HG02678 (cell line): ENCODE data around the gene TESK1.
"Not testable (repeated sequence)": the region's sequence is repeated elsewhere in the genome, so short reads cannot be mapped to it uniquely, and the experiment has no call there.

Experiments used
- ATAC-seq: cut with Tn5 transposase; IDR thresholded peaks from one replicate; pipeline ENCODE4 v1.9.1; 2021; ENCODE audit warnings: mild to moderate bottlenecking, moderate library complexity; ENCODE audit not compliant: unreplicated experiment

TESK1 gene

DNA sequence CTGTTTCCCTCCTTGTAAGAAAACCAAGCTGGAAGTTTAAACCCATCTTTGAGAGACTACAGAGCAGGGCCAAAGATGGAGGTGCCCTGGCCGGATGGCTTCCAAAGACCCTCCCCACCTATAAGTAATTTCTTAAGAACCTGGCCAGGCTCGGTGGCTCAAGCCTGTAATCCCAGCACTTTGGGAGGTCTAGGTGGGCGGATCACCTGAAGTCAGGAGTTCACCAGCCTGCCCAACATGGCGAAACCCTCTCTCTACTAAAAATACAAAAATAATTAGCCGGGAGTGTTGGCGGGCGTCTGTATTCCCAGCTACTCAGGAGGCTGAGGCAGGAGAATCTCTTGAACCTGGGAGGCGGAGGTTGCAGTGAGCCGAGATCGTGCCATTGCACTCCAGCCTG is 40.7 kb downstream of the TESK1 start:
- not testable (repeated sequence) for ATAC-seq

DNA sequence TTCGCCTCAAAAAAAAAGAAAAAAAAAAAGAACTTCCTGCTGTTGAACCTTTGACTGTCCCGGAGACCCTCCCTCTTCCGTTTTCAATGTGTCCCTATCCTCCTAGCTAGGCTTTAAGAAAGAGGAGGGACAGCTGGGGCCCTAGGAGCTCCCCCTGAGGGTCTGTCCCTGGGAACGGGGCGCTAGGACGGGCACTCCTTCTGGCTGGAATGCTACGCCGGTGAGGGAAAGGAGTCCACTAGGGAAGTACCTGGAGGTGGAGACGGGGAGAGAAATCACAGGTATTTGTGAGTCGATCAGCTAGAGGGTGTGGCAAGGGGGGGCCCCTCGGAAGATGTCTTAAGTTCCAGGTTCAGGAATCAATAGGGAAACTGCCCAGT is 41.1 kb downstream of the TESK1 start:
- ATAC-seq: no peak

GRCh38 chr9:35646533-35647265 is 41.6 kb downstream of the TESK1 start:
- peak; percentile 86 for ATAC-seq

DNA sequence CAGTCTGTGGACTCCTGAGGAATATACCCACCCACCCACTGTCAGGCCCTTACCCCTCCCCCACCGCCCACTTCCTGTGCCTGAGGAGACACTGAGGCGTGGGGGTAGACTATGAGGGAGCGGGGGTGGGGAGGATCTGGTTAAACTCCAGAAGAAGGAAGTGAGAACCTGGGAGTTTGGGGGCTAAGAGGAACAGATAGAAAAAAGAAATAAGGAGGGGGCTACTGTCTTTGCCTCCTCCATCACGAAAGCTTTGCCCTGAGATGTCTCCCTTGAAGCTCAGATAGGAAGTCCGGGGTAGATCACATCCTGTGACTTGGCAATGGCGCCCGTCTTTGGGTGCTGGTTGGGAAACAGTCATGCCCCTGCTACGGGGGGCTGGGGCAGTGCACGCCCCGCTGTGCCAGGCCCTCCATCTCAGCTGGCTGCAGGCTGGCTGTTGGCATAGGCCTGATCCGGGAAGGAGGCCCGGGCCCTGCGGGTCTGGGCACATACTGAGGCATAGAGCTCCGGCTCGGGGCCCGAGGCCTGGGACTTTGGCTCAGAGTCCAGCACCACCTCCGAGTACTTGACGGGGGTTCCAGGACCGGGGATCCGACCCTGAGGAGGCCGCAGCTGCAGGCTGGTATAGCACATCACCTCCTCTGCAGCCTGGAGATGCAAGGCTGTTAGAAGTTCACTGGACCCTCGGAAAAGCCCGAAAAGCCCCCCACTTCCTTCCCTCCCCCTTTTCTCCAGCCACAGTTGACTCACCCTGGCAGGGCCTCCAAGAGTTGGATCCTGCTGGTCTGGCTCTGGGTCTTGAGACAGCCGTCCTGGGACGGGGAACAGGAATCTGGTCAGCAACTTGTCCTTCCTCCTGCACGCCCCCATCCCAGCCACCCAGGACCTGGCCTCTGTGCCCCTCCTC is 44.6 kb downstream of the TESK1 start:
- ATAC-seq: no peak

DNA sequence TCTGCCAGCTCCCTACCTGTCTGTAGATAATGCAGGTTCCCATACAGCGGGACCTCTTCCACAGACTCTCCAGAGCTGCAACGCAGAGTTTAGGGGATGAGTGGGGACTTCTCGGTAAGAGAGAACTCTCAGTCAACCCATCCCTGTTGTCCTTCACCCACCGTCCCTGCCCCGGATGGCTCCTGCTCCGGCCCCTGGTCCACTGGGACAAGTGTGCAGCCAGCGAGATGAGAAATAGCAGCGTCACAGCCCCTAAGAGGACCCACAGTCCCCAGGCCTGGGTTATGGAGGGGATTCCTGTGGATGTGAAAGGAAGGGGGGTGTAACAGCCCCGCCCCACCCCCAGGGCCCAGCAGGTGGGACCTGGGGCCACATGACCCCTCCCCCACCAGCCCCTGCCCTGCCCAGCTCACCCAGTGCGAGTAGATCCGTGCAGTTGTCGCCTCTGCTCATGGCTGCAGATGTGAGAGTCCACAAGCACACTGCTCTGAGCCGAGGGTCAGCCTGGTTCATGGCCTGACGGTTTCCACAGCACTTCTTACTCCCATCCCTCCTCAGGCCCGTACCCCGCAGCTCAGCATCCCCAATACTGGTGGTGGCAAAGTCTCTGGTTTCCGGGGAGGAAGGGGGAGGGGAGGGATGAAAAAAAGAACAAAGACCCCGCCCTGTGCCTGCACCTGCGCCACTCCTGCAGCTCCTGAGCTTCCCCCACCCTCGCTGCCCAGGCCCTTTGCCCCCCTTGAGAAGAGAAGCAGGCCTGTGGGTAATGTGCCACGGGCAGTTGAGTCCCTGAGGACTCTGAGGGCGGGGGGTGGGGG is 45.5 kb downstream of the TESK1 start, which contains the start of gene SIT1:
SIT1 (minus strand) TSS at position 591 of the 818 bp plus-strand sequence; CDS start at position 513, 78 bp downstream.
- ATAC-seq: no peak

DNA sequence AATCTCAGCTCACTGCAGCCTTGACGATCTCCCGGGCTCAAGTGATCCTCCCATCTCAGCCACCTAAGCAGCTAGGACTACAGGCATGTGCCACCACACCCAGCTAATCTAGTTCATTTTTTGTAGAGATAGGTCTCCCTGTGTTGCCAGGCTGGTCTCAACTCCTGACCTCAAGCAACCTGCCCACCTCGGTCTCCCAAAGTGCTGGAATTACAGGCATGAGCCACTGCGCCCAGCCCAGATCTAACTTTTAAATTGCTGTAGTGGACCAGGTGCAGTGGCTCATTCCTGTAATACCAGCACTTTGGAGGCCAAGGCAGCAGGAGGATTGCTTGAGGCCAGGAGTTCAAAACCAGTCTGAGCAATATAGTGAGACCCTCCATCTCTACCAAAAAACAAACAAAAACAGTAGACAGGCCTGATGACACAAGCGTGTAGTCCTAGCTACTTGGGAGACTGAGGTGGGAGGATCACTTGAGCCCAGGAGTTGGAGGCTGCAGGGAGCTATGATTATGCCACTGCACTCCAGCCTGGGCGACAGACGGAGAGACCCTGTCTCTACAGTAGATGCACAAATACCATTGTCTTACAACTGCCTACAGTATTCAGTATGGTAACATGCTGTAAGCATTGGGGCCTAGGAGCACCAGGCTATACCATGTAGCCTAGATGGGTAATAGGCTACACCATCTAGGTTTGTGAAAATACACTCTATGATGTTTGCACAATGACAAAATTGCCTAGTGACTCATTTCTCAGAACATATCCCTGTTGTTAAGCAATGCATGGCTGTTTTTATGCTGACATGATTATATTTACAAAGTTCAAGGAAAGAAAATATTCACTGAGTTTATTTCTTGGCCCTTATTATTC is 47.1 kb downstream of the TESK1 start:
- no peak for ATAC-seq

DNA sequence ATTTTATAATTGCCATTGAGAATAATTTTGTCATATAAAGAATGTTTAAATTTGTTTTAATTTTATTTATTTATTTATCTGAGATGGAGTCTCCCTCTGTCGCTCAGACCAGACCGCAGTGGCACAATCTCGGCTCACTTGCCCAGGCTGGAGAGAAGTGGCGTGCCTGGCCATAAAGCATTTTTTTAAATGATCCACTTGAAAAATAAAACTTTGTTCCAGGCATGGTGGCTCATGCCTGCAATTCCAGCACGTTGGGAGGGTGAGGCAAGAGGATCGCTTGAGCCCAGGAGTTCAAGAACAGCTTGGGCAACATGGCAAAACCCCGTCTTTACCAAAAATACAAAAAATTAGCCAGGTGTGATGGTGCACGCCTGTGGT is 47.8 kb downstream of the TESK1 start:
- no peak for ATAC-seq

DNA sequence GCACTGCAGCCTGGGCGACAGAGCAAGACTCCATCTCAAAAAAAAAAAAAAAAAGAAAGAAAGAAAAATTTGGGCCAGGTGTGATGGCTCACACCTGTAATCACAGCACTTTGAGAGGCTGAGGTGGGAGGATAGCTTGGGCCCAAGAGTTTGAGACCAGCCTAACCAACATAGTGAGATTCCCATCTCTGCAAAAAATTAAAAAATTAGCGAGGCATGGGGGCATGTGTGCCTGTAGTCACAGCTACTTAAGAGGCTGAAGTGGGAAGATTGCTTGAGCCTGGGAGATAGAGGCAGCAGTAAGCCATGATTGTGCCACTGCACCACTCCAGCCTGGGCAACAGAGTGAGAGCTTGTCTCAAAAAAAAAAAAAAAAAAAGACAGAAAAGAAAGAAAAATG is 48.5 kb downstream of the TESK1 start:
- ATAC-seq: no peak

DNA sequence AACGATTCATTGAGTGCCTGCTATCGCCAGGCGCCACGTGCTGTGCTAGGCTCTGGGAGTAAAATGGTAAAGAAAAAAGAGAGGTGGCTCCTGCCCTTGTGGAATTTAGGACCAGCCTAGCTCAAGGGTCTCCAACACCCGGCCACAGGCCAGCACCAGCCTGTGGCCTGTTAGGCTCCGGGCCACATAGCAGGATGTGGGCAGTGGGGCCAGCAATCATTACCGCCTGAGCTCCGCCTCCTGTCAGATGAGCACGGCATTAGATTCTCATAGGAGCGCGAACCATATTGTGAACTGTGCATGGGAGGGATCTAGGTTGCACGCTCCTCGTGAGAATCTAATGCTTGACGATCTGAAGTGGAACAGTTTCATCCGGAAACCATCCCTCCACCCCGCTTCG is 51.3 kb downstream of the TESK1 start:
- no peak for ATAC-seq

DNA sequence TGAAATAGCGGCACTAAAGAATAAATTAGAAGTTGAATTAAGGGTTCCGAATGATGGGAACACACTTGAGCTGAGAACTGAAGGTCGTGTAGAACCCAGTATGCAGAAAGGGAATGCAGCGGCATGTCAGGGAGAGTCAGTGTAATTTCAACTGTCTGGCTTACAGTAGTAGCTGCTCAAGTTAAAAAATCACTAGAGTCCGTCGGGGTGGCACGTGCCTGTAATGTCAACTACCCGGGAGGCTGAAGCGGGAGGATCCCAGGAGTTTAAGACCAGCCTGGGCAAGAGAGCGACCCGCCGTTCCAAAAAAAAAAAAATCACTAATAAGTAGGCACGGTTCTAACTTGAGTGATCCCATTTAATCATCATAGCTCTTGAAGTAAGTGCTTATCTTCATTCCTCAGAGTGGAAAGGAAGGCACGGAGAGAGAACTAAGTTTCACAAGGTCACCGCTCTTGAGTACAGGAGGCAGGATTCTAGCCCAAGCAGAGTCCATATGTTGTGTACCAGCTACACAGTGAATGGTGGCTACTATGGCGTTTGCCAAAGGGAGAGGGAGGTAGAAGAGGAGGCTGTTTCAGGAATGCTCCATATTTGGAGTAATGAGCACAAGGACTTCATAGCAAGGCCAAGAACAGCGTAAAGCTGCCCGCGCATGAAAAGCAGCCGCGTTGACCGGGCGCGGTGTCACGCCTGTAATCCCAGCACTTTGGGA is 51.9 kb downstream of the TESK1 start:
- no peak for ATAC-seq

DNA sequence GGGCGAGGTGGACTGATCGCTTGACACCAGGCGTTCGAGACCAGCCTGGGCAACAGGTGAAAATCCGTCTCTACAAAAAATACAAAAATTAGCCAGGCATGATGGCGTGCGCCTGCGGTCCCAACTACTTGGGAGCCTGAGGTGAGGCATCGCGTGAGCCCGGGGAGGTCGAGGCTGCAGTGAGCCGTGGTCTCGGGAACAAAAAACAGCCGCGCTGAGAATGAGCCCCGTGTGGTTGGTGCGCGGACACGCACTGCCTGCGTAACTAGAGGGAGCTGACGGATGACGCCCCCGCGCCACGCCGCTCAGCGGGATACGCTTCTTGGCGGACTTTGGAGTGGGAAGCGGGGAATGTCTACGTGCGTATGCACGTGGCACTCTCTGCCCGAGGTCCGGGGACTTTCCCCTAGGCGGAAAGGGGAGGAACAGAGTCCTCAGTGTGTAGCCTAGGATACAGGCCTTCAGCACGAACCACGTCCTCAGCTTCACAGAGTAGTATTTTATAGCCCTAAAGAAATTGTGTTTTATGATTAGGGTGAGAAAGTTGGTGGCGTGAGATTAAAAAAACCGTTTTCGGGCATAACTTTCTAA is 52.6 kb downstream of the TESK1 start, which contains the start of gene RMRP:
RMRP (minus strand) TSS at position 474 of the 591 bp plus-strand sequence.
- peak; percentile 86 for ATAC-seq

GRCh38 chr9:35658137-35658967 is 53.3 kb downstream of the TESK1 start, which contains the start of gene CCDC107:
TSS of gene CCDC107 (plus strand) at chr9:35658292. CDS start at chr9:35658380, 88 bp downstream.
- ATAC-seq: peak; percentile 71

DNA sequence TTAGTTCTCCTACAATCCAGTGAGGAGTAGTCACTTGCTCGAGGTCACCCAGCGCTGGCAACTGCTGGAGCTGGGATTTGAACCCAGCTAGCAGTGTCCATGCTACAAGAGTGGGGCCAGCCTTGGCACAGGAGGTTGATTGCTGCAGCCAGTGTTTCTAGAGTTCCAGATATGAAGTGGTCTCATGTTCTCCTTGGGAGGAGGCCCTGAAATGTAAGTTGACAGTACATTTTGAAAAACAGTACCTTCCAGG is 53.8 kb downstream of the TESK1 start:
- no peak for ATAC-seq

DNA sequence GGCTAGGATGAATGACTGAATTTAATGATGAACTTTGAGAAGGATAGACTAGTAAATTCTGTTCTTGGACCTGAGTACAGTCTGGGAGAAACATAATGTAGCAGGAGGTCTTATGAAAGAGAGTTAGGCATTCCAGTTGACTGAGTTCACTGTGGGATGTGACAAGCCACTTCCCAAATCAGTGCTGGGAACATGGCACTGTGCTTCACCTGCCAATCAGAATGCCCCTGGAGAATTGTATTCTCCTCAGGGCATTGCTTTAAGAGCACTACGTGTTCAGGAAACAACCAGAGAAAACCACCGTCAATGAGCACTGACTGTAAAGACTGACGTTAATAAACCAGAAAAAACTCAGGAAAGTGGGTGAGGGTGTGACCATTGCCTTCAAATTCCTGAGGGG is 54.3 kb downstream of the TESK1 start:
- no peak for ATAC-seq
